Calu3 (cell line): ENCODE data around the gene NOS1. TPM values are rescaled to one million over a fixed set of nuclear protein-coding genes. Genes with fewer than 3 reads are reported as not detected.
"Not testable (repeated sequence)": the region's sequence is repeated elsewhere in the genome, so short reads cannot be mapped to it uniquely, and the experiment has no call there.

ENCODE experiments used
- BruUV-seq: library from RNA; stranded (reverse); fragments of 400-500 nt; replicated peaks from 2 replicates; lab custom pipeline; 2021; lab: Mats Ljungman, UMichigan
- CTCF ChIA-PET: fragments of 300-600 bp; sonication (Branson Sonifier 250); formaldehyde crosslinking; loops from one replicate; lab custom pipeline; 2022; ENCODE audit warnings: antibody characterized with exemption; lab: Charles Lee
- DNase-seq: peaks from one replicate; pipeline ENCODE4 v3.0.0; 2022
- H3K27ac Mint-ChIP-seq: one replicate; pipeline ENCODE4 v1.8.0; 2022; ENCODE audit warnings: mixed read lengths; ENCODE audit not compliant: unreplicated experiment
- H3K27me3 Mint-ChIP-seq: one replicate; pipeline ENCODE4 v1.8.0; 2022; ENCODE audit warnings: mixed read lengths; ENCODE audit not compliant: unreplicated experiment
- H3K36me3 Mint-ChIP-seq: one replicate; pipeline ENCODE4 v1.8.0; 2022; ENCODE audit warnings: mild to moderate bottlenecking, moderate library complexity, mixed read lengths; ENCODE audit not compliant: insufficient read depth, unreplicated experiment
- H3K4me1 Mint-ChIP-seq: one replicate; pipeline ENCODE4 v1.8.0; 2022; ENCODE audit warnings: mild to moderate bottlenecking, low read depth, mixed read lengths; ENCODE audit not compliant: unreplicated experiment
- H3K4me3 Mint-ChIP-seq: one replicate; pipeline ENCODE4 v1.8.0; 2022; ENCODE audit warnings: mild to moderate bottlenecking, low read depth, moderate library complexity, mixed read lengths; ENCODE audit not compliant: unreplicated experiment
- H3K9me3 Mint-ChIP-seq: one replicate; pipeline ENCODE4 v1.8.0; 2022; ENCODE audit warnings: low read depth, mixed read lengths; ENCODE audit not compliant: unreplicated experiment
- intact Hi-C: fragments of 100-400 bp; cut with micrococcal nuclease; formaldehyde crosslinking; loops from one replicate; pipeline ENCODE4 v1.10.0; 2022; ENCODE audit not compliant: unreplicated experiment
- total RNA-seq: library from RNA; stranded (reverse); gene quantifications from 2 replicates; pipeline ENCODE4 v1.2.3, GENCODE V29; 2022
- TF ChIP-seq, protein P1 (sequence below): fragments of 200-600 bp; IDR thresholded peaks from one replicate; pipeline ENCODE4 v1.8.0; 2022; ENCODE audit warnings: antibody characterized with exemption; ENCODE audit not compliant: unreplicated experiment

NOS1 gene
- total RNA-seq, 1 experiment from 2014 or later, result not detected

DNA sequence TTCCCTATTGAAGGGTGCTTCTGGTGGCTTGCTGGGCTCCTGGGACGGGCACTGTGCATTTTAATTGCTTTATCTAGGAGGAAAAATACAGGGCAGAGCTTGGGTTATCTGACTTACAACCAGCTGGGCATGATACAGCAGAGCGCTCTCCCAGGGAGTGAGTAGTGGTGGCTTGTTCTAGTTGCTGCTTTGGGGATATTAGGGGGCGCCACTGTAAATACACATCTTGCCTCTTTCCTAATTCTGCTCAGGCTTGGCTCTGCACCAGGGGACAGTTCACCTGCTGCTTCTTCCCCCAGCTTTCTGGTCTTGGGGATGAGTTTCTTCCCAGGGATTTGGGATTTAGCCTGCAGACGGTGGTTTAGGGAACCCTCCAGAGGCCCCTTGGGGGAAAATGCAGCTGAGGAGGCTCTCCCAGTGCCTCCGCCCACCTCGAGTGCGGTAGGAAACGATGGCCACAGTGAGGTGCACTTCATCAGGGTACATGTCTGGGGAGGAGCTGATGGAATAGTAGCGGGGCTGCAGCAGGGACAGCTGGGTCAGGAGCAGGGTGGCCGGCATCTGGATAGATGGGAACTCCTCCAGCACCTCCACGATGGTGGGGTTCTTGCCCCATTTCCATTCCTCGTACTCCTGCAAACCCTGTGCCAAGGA is 134.3 kb downstream of the NOS1 start:
- intact Hi-C loops, result no loop called here
- TF ChIP-seq, protein P1, sequence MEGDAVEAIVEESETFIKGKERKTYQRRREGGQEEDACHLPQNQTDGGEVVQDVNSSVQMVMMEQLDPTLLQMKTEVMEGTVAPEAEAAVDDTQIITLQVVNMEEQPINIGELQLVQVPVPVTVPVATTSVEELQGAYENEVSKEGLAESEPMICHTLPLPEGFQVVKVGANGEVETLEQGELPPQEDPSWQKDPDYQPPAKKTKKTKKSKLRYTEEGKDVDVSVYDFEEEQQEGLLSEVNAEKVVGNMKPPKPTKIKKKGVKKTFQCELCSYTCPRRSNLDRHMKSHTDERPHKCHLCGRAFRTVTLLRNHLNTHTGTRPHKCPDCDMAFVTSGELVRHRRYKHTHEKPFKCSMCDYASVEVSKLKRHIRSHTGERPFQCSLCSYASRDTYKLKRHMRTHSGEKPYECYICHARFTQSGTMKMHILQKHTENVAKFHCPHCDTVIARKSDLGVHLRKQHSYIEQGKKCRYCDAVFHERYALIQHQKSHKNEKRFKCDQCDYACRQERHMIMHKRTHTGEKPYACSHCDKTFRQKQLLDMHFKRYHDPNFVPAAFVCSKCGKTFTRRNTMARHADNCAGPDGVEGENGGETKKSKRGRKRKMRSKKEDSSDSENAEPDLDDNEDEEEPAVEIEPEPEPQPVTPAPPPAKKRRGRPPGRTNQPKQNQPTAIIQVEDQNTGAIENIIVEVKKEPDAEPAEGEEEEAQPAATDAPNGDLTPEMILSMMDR, result no peak
- Mint-ChIP-seq H3K4me3 (no peak overlapping the region), H3K4me1 (no peaks in the 10 kb centered on the region), H3K9me3 (no peaks in the 10 kb centered on the region), H3K27me3 (peaks cover 75% of the 10 kb centered on the region), H3K27ac (no peak overlapping the region), H3K36me3 (peaks cover 5% of the 10 kb centered on the region)
- BruUV-seq, result no TSS peak
- DNase-seq, result no peak
- CTCF ChIA-PET, result no interaction called here

DNA sequence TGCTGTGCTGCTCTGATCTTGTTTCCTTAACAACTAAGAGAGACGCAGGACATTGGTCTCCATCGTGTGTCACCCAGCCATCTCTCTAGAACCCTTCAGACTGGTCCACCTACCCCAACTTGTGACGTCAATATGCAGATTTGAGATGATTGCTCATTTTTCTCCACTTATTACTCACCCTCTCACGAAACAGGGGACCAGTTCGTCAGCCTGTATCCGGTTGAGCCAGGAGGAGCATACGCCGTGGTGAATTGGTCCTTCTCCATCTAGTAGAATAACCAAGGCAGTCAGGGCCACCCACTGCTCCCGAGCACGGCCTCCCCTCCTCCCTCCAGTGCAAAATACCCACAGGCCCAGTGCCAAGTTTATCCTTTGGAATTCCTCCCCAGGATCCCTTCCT is 134.9 kb downstream of the NOS1 start:
- H3K36me3 Mint-ChIP-seq, result peaks cover 5% of the 10 kb centered on the region
- no peak for DNase-seq
- H3K27me3 Mint-ChIP-seq, result peaks cover 70% of the 10 kb centered on the region
- no peaks in the 10 kb centered on the region for H3K9me3 Mint-ChIP-seq
- no TSS peak for BruUV-seq
- no peak overlapping the region for H3K4me3 Mint-ChIP-seq
- H3K4me1 Mint-ChIP-seq, result no peaks in the 10 kb centered on the region
- no peak overlapping the region for H3K27ac Mint-ChIP-seq
- CTCF ChIA-PET, result no interaction called here
- intact Hi-C loops, result no loop called here
- TF ChIP-seq, protein P1, result no peak

DNA sequence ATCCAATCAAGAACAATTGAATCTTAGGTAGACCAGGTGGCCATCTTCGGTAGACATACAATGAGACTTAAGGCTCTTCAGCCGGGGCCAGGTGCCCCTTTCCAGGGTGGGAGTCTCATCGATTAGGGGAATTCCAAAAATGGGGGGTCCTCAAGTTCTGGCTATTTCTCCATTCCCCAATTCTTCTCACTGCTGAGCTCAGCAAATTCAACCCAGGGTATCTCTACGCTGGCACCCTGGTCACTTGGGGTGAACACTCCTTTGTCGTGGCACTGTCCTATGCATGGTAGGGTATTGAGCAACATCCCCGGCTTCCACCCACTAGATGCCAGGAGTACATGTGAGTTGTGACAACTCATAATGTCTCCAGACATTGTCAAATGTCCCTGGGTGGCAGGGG is 136.2 kb downstream of the NOS1 start:
- no TSS peak for BruUV-seq
- Mint-ChIP-seq H3K9me3 (no peaks in the 10 kb centered on the region), H3K36me3 (peaks cover 5% of the 10 kb centered on the region), H3K4me3 (no peak overlapping the region), H3K27ac (no peak overlapping the region), H3K27me3 (peaks cover 66% of the 10 kb centered on the region), H3K4me1 (no peaks in the 10 kb centered on the region)
- CTCF ChIA-PET, result interaction anchor here (0.5 to 1.1 kb wide), 2 partner anchors 10 to 1943 kb away, joined by 3 read pairs; no protein-coding TSS in a partner anchor
- intact Hi-C loops, result no loop called here
- no peak for DNase-seq
- TF ChIP-seq, protein P1, result no peak

DNA sequence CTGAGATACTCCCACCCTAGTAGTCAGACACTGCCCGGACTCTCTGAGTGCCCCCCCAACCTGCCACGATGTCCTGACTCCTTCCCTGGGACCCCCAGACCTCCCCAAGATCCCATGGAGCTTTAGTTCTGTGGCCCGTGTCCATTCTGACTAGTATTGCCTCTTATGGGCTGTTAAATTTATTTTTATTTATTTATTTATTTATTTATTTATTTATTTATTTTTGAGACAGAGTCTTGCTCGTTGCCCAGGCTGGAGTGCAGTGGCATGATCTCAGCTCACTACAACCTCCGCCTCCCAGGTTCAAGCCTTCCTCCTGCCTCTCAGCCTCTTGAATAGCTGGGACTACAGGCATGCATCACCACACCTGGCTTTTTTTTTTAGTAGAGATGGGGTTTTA is 140.5 kb downstream of the NOS1 start:
- peaks cover 67% of the 10 kb centered on the region for H3K27me3 Mint-ChIP-seq
- H3K27ac Mint-ChIP-seq, intact Hi-C loops, BruUV-seq, H3K4me3 Mint-ChIP-seq, H3K36me3 Mint-ChIP-seq, H3K4me1 Mint-ChIP-seq, H3K9me3 Mint-ChIP-seq, DNase-seq: not testable (repeated sequence)
- CTCF ChIA-PET, result interaction anchor here (0.8 kb wide), 1 partner anchor 629 kb away, joined by 4 read pairs; no protein-coding TSS in a partner anchor

DNA sequence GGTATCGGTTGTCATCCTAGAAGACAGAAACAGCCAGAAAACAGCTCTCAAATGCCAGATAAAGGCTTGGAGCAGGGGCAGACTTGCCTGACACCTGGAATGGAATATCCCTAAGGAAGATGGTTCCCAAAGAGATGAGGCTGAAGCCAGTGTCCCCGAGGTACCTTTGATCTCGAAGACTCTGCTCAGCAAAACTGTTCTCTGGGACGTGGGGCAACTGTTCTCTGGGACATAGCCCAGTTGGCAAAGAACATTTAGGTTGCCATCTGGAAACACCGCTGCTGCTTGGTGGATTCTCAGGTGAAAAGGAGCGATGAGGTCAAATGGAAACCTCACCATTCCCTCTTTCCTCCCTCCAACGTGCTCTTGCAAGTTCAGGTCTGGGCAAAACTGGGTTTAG is 143.3 kb downstream of the NOS1 start:
- no TSS peak for BruUV-seq
- CTCF ChIA-PET, result no interaction called here
- DNase-seq, result no peak
- Mint-ChIP-seq H3K4me1 (no peaks in the 10 kb centered on the region), H3K27ac (no peak overlapping the region), H3K36me3 (no peaks in the 10 kb centered on the region), H3K27me3 (peaks cover 78% of the 10 kb centered on the region), H3K9me3 (no peaks in the 10 kb centered on the region), H3K4me3 (no peak overlapping the region)
- TF ChIP-seq, protein P1, result no peak
- intact Hi-C loops, result no loop called here
